Neutrophil (primary cell): ENCODE data around the gene SMNDC1.
A peak's percentile ranks its signal among the peaks of the same experiment; 100 is the strongest.

Experiments
- H3K27ac ChIP-seq: fragments of 200-600 bp; sonication (generic); 2 replicates; pipeline ENCODE4 v1.5.1; 2016; ENCODE audit warnings: mild to moderate bottlenecking, moderate library complexity
- H3K27me3 ChIP-seq: fragments of 200-600 bp; sonication (generic); 2 replicates; pipeline ENCODE4 v1.6.0; 2016; ENCODE audit warnings: mild to moderate bottlenecking
- H3K36me3 ChIP-seq: fragments of 200-600 bp; sonication (generic); 2 replicates; pipeline ENCODE4 v1.5.1; 2017
- H3K4me1 ChIP-seq, 2 experiments: fragments of 200-600 bp in 1 of 2; sonication (generic) in 1 of 2; 1 replicate in 1 of 2; 2 replicates in 1 of 2; pipeline versions ENCODE4 v1.5.1 to v1.6.1; 2013 to 2016; ENCODE audit warnings: low read depth in 1 of 2, low read length in 1 of 2, mild to moderate bottlenecking in 1 of 2, moderate library complexity in 1 of 2; ENCODE audit not compliant: control insufficient read depth in 1 of 2, insufficient read depth in 1 of 2
- H3K4me3 ChIP-seq, 2 experiments: fragments of 200-600 bp in 1 of 2; sonication (generic) in 1 of 2; 1 replicate in 1 of 2; 2 replicates in 1 of 2; pipeline ENCODE4 v1.5.1; 2013 to 2016; ENCODE audit warnings: low read depth in 1 of 2, low read length in 1 of 2, mild to moderate bottlenecking in 1 of 2, moderate library complexity in 1 of 2
- H3K9me3 ChIP-seq: fragments of 200-600 bp; sonication (generic); 2 replicates; pipeline ENCODE4 v1.5.1; 2016
- TF ChIP-seq, protein P1 (sequence below): fragments of 200-600 bp; sonication (generic); IDR thresholded peaks from 2 replicates; pipeline ENCODE4 v1.5.1; 2016; ENCODE audit warnings: antibody characterized with exemption

The SMNDC1 gene

DNA sequence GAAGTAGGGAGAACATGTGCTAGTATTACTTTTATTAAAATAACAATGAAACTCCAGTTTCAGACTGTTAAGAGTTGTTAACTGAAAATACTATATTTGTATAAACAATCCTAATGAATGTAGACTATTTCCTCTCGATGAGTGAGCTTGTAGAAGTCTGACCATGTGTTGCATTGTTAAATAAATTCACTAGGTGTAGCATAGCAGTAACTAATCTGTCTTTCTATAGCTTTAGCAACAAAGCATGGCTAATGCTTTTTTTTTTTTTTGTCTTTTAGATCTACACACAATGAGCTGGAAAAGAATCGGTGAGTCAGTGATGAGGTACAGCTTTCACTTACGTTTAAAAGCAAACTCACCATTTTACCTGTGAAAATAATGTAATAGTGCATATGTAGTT, 60.2 kb downstream of the SMNDC1 start:
- Histone ChIP-seq H3K27me3 (no peaks in the 10 kb centered on the region), H3K4me3 (no peak overlapping the region), H3K4me1 (peaks cover 3 to 5% of the 10 kb centered on the region in 2 experiments), H3K27ac (no peak overlapping the region), H3K36me3 (peaks cover 8% of the 10 kb centered on the region), H3K9me3 (no peaks in the 10 kb centered on the region)
- TF ChIP-seq, protein P1, sequence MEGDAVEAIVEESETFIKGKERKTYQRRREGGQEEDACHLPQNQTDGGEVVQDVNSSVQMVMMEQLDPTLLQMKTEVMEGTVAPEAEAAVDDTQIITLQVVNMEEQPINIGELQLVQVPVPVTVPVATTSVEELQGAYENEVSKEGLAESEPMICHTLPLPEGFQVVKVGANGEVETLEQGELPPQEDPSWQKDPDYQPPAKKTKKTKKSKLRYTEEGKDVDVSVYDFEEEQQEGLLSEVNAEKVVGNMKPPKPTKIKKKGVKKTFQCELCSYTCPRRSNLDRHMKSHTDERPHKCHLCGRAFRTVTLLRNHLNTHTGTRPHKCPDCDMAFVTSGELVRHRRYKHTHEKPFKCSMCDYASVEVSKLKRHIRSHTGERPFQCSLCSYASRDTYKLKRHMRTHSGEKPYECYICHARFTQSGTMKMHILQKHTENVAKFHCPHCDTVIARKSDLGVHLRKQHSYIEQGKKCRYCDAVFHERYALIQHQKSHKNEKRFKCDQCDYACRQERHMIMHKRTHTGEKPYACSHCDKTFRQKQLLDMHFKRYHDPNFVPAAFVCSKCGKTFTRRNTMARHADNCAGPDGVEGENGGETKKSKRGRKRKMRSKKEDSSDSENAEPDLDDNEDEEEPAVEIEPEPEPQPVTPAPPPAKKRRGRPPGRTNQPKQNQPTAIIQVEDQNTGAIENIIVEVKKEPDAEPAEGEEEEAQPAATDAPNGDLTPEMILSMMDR = no peak

DNA sequence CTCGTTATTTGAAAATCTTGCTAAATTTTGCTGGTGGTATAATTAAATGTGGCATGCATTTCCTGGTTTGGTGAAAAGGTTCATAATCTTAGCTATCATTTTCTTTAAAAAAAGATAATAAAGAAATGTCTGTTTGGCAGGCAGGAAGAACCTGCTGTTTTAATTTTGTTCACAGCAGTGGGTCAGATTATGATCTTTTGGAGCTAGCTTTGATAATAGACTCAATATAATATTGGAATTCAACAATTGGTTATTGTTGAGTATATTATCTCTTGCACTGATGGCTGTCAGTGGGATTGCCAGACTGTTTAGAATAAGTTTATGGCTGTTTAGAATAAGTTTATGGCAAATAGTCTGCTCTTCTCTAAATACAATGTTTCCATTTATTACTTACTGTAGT, 62.2 kb downstream of the SMNDC1 start:
- Histone ChIP-seq H3K27me3 (no peaks in the 10 kb centered on the region), H3K36me3 (peaks cover 12% of the 10 kb centered on the region), H3K9me3 (no peaks in the 10 kb centered on the region), H3K4me1 (peaks cover 10 to 12% of the 10 kb centered on the region in 2 experiments), H3K4me3 (no peak overlapping the region), H3K27ac (no peak overlapping the region)
- TF ChIP-seq, protein P1 = no peak

DNA sequence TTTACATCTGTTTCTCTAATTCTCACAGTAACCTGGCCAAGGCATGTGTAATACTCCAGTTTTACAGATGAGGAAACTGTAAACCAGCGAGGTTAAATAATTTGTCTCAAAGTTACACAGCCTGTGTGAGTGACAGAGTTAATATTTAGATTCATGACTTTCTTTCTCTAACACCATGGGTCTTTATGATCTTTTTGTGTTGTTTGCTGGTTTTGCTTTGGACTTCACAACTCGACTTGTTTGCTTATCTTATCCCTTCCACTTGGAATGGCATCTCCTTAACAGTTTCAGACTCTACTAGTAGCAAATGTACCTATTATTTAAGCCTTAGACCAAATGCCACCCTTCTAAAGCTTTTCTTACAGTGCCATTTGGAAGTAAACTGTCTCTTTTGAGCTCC, 62.9 kb downstream of the SMNDC1 start:
- Histone ChIP-seq H3K27me3 (no peaks in the 10 kb centered on the region), H3K4me3 (no peak overlapping the region), H3K9me3 (no peaks in the 10 kb centered on the region), H3K27ac (peak overlapping the region; percentile 54), H3K4me1 (peaks cover 10 to 12% of the 10 kb centered on the region in 2 experiments), H3K36me3 (peaks cover 12% of the 10 kb centered on the region)
- TF ChIP-seq, protein P1 = no peak

DNA sequence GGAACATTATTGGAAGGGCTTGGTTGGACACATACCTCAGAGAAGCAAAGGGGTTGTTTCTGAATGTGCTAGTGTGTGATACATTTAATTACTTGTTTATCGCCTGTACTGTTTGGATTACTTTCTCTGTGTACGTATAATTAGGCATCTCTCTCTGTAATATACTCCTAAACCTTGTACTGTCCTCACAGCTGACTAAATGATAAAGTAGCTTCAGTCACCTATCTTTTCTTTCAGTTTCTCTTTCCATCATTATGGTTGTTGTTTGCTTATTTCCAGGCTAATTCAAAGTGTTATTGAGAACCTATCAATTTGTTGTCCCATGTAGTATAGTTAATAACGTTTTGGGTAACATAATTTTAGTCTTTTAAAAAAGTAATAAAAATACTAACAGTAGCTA, 63.3 kb downstream of the SMNDC1 start:
- Histone ChIP-seq H3K9me3 (no peaks in the 10 kb centered on the region), H3K4me3 (no peak overlapping the region), H3K27me3 (no peaks in the 10 kb centered on the region), H3K36me3 (peaks cover 12% of the 10 kb centered on the region), H3K4me1 (peaks cover 10 to 12% of the 10 kb centered on the region in 2 experiments), H3K27ac (peak overlapping the region; percentile 54)
- TF ChIP-seq, protein P1 = no peak
